ENCODE measurements around the gene RAPGEF6.

The RAPGEF6 gene

DNA sequence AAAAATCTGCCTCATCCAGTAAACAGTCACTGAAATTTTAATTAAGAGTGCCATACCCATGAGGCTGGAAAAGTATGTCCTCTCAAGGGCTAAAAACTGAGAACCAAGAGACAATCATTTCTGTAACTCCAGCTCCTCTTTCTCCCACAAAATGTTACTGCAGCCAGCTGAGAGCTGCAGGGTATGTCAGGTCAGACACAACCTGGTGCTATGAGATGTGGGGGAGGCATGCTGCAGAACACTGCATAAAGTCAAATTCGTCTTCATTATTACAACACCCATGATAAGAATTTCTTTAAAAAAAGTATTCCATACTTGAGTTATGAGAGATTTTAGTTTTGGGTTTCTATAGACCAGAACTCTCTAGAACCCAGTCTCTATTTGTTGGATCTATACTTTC, 209.0 kb downstream of the RAPGEF6 start:
- peaks cover 42% of the 10 kb centered on the region for H3K36me3 Mint-ChIP-seq (ENCODE audit: low read depth)

DNA sequence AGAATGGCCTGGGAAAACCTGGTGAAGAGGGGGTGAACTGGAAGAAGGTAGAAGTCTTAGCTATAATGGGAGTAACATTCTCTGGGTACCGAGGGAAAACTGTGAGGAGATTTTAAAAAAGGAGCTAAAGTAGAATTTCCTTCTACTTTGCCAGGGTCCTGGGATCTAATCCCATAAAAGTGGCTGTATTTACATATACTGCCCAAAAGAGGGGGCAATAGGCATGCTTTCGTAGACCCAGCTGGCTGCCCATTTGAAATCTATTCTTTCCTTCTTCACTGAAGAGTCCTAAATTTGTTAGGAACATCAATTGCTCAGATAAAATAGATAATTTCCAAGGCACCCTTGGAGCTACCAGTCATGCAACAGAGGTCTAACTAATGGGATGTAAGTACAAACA, 212.0 kb downstream of the RAPGEF6 start:
- peaks cover 35% of the 10 kb centered on the region for H3K36me3 Mint-ChIP-seq (ENCODE audit: low read depth)
- TF ChIP-seq, protein P1, sequence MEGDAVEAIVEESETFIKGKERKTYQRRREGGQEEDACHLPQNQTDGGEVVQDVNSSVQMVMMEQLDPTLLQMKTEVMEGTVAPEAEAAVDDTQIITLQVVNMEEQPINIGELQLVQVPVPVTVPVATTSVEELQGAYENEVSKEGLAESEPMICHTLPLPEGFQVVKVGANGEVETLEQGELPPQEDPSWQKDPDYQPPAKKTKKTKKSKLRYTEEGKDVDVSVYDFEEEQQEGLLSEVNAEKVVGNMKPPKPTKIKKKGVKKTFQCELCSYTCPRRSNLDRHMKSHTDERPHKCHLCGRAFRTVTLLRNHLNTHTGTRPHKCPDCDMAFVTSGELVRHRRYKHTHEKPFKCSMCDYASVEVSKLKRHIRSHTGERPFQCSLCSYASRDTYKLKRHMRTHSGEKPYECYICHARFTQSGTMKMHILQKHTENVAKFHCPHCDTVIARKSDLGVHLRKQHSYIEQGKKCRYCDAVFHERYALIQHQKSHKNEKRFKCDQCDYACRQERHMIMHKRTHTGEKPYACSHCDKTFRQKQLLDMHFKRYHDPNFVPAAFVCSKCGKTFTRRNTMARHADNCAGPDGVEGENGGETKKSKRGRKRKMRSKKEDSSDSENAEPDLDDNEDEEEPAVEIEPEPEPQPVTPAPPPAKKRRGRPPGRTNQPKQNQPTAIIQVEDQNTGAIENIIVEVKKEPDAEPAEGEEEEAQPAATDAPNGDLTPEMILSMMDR (IDR thresholded peaks at IDR 0.05) = peak; percentile 41
- H3K4me1 Mint-ChIP-seq = peaks cover 10% of the 10 kb centered on the region
- no peak for DNase-seq
- no peak overlapping the region for H3K27ac Mint-ChIP-seq
- H3K9me3 Mint-ChIP-seq = no peaks in the 10 kb centered on the region
- H3K4me3 Mint-ChIP-seq = no peak overlapping the region
- H3K27me3 Mint-ChIP-seq (ENCODE audit: low read depth, poor library complexity) = no peaks in the 10 kb centered on the region

More for the DNA sequence above, 209.0 kb downstream of the RAPGEF6 start:
- TF ChIP-seq, protein P1 (IDR thresholded peaks at IDR 0.05) = no peak
- Mint-ChIP-seq H3K27ac (no peak overlapping the region), H3K4me1 (no peaks in the 10 kb centered on the region), H3K9me3 (no peaks in the 10 kb centered on the region), H3K27me3 (ENCODE audit: low read depth, poor library complexity) (no peaks in the 10 kb centered on the region), H3K4me3 (no peak overlapping the region)
- no peak for DNase-seq

DNA sequence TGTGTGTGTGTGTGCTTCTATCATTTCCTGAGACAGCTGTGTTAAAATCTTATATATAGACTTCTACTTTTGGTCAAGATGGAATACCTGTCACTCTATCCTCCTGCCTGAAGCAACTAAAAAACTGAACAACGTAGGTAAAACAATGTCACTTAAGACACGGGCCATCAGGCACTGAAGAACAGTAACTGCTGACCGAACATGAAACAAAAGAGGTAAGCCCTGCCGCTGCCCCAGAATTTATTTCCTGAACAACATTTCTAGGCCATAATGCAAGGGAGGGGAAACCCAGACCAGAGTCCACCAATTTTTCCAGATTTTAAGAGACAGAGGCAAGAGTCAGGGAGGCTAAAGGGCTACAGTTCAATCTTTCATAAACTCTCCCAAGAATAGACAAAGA, 215.2 kb downstream of the RAPGEF6 start:
- TF ChIP-seq, protein P1 (IDR thresholded peaks at IDR 0.05) = no peak
- Mint-ChIP-seq H3K36me3 (ENCODE audit: low read depth) (peaks cover 30% of the 10 kb centered on the region), H3K27me3 (ENCODE audit: low read depth, poor library complexity) (no peaks in the 10 kb centered on the region), H3K4me1 (peaks cover 10% of the 10 kb centered on the region), H3K27ac (peak overlapping the region; percentile 83), H3K9me3 (no peaks in the 10 kb centered on the region), H3K4me3 (no peak overlapping the region)
- DNase-seq = no peak

DNA sequence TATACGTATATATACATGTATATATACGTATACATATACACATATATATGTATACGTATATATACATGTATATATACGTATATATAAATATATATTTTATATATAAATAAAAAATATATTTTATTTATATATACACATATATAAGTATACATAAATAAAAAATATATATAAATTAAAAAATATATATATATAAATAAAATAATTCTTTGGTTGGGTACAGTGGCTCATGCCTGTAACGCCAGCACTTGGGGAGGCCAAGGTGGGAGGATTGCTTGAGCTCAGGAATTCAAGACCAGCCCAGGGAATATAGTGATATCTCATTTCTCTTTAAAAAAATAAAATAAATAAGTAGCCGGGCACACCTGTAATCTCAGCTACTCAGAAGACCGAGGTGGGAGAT, 216.2 kb downstream of the RAPGEF6 start:
- Mint-ChIP-seq H3K9me3 (no peaks in the 10 kb centered on the region), H3K27me3 (ENCODE audit: low read depth, poor library complexity) (no peaks in the 10 kb centered on the region), H3K36me3 (ENCODE audit: low read depth) (peaks cover 34% of the 10 kb centered on the region), H3K4me1 (peaks cover 14% of the 10 kb centered on the region), H3K4me3 (no peak overlapping the region), H3K27ac (no peak overlapping the region)
- DNase-seq = no peak
- TF ChIP-seq, protein P1 (IDR thresholded peaks at IDR 0.05) = no peak

DNA sequence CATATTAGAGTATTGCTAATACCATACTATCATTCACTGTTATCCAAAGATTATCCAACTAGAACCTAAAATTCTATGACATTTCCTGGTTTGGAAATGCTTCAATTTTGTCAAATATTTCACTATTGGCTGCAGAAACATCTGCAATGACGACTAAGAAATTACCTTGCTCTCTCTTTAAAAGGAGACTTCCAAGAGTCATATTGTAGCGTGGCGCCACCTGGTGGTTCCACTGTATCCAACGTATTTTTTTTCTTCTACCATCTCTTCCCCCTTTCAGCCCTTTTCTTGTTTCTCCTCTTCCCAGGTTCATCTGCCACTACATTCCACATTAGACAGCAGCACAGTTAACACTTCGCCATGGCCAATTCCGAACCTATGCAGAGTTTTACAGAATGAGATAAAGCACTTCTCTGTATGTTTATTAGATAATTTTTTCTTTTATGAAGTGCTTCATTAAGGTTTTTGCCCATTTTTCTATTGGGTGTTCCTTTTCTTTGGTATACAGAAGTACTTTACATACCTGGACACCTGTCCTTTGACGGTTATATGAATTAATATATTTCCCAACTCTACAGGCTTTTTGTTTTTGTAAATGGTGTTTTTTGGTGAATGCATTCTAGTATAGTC, 217.7 kb downstream of the RAPGEF6 start:
- no peak overlapping the region for H3K4me3 Mint-ChIP-seq
- H3K27ac Mint-ChIP-seq = no peak overlapping the region
- DNase-seq = peak; percentile 82
- H3K36me3 Mint-ChIP-seq (ENCODE audit: low read depth) = peaks cover 30% of the 10 kb centered on the region
- no peaks in the 10 kb centered on the region for H3K27me3 Mint-ChIP-seq (ENCODE audit: low read depth, poor library complexity)
- H3K9me3 Mint-ChIP-seq = no peaks in the 10 kb centered on the region
- peaks cover 14% of the 10 kb centered on the region for H3K4me1 Mint-ChIP-seq
- TF ChIP-seq, protein P1 (IDR thresholded peaks at IDR 0.05) = peak; percentile 87

DNA sequence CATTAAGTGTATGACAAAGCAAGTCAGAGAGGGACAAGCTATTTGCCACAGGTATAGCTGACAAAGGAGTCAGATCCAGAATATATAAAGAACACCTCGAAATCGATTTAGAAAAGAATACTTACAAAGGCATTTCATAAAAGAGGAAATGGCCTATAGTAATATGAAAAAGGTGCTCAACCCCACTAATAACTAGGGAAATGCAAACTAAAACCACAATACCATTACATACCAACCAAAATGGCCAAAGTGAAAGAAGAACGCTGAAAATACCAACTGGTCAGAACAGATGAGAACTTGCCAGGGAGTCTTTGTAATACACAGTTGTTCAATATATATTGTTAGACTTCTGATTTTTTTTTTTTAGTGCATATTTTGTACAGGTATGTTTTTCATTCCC, 218.3 kb downstream of the RAPGEF6 start:
- H3K9me3 Mint-ChIP-seq = no peaks in the 10 kb centered on the region
- H3K4me3 Mint-ChIP-seq = no peak overlapping the region
- H3K4me1 Mint-ChIP-seq = peaks cover 14% of the 10 kb centered on the region
- no peak overlapping the region for H3K27ac Mint-ChIP-seq
- TF ChIP-seq, protein P1 (IDR thresholded peaks at IDR 0.05) = no peak
- DNase-seq = no peak
- peaks cover 25% of the 10 kb centered on the region for H3K36me3 Mint-ChIP-seq (ENCODE audit: low read depth)
- no peaks in the 10 kb centered on the region for H3K27me3 Mint-ChIP-seq (ENCODE audit: low read depth, poor library complexity)
